ENCODE measurements around the gene ANKRD45. TPM values are rescaled to one million over a fixed set of nuclear protein-coding genes. Genes with fewer than 3 reads are reported as not detected.
"Not testable (repeated sequence)": the region's sequence is repeated elsewhere in the genome, so short reads cannot be mapped to it uniquely, and the experiment has no call there.

The ANKRD45 gene
- total and polyA plus RNA-seq, 2 donors, result 0.33 to 0.71 TPM

GRCh38 chr1:173701299-173701698 lies 31.6 kb upstream of the ANKRD45 start:
- DNase-seq (ENCODE audit: low read depth in 6 of 9, low spot score in 9 of 9); H3K4me1 ChIP-seq (ENCODE audit: control insufficient read depth in 2 of 2, insufficient read depth in 2 of 2, low read length in 2 of 2); H3K4me3 ChIP-seq (ENCODE audit: low read length in 2 of 2); H3K27ac ChIP-seq (ENCODE audit: low read depth in 1 of 2, low read length in 1 of 2); H3K27me3 ChIP-seq (ENCODE audit: control insufficient read depth in 2 of 2, insufficient read depth in 1 of 2, low read length in 1 of 2); H3K36me3 ChIP-seq (ENCODE audit: control insufficient read depth in 2 of 2, insufficient read depth in 2 of 2, low read length in 1 of 2); H3K9me3 ChIP-seq (ENCODE audit: control insufficient read depth in 2 of 2, insufficient read depth in 1 of 2, low read length in 1 of 2): not testable (repeated sequence)
- WGBS, result 98% methylated on average over 6 of the region's 6 CpGs

- no peaks in the 10 kb centered on the region for H3K27me3 ChIP-seq (ENCODE audit: control insufficient read depth in 2 of 2, insufficient read depth in 1 of 2, low read length in 1 of 2)
Observed at GRCh38 chr1:173693238-173693637, 23.6 kb upstream of the ANKRD45 start.

GRCh38 chr1:173688300-173688699 lies 18.6 kb upstream of the ANKRD45 start:
- H3K9me3 ChIP-seq (ENCODE audit: control insufficient read depth in 2 of 2, insufficient read depth in 1 of 2, low read length in 1 of 2), result no peaks in the 10 kb centered on the region
- 100% methylated on average over 2 of the region's 2 CpGs for WGBS
- no peaks in the 10 kb centered on the region for H3K4me1 ChIP-seq (ENCODE audit: control insufficient read depth in 2 of 2, insufficient read depth in 2 of 2, low read length in 2 of 2)
- no peak overlapping the region for H3K4me3 ChIP-seq (ENCODE audit: low read length in 2 of 2)
- no peaks in the 10 kb centered on the region for H3K36me3 ChIP-seq (ENCODE audit: control insufficient read depth in 2 of 2, insufficient read depth in 2 of 2, low read length in 1 of 2)
- no peak overlapping the region for H3K27ac ChIP-seq (ENCODE audit: low read depth in 1 of 2, low read length in 1 of 2)
- H3K27me3 ChIP-seq (ENCODE audit: control insufficient read depth in 2 of 2, insufficient read depth in 1 of 2, low read length in 1 of 2), result no peaks in the 10 kb centered on the region
- no peak for DNase-seq (ENCODE audit: low read depth in 6 of 9, low spot score in 9 of 9)

More at GRCh38 chr1:173693238-173693637, 23.6 kb upstream of the ANKRD45 start:
- Histone ChIP-seq H3K4me1 (ENCODE audit: control insufficient read depth in 2 of 2, insufficient read depth in 2 of 2, low read length in 2 of 2) (no peaks in the 10 kb centered on the region), H3K36me3 (ENCODE audit: control insufficient read depth in 2 of 2, insufficient read depth in 2 of 2, low read length in 1 of 2) (no peaks in the 10 kb centered on the region), H3K9me3 (ENCODE audit: control insufficient read depth in 2 of 2, insufficient read depth in 1 of 2, low read length in 1 of 2) (no peaks in the 10 kb centered on the region), H3K4me3 (ENCODE audit: low read length in 2 of 2) (no peak overlapping the region), H3K27ac (ENCODE audit: low read depth in 1 of 2, low read length in 1 of 2) (no peak overlapping the region)
- DNase-seq (ENCODE audit: low read depth in 6 of 9, low spot score in 9 of 9), result no peak

- not testable (repeated sequence) for H3K9me3 ChIP-seq (ENCODE audit: control insufficient read depth in 2 of 2, insufficient read depth in 1 of 2, low read length in 1 of 2); H3K27me3 ChIP-seq (ENCODE audit: control insufficient read depth in 2 of 2, insufficient read depth in 1 of 2, low read length in 1 of 2); H3K36me3 ChIP-seq (ENCODE audit: control insufficient read depth in 2 of 2, insufficient read depth in 2 of 2, low read length in 1 of 2); H3K4me1 ChIP-seq (ENCODE audit: control insufficient read depth in 2 of 2, insufficient read depth in 2 of 2, low read length in 2 of 2); DNase-seq (ENCODE audit: low read depth in 6 of 9, low spot score in 9 of 9); H3K4me3 ChIP-seq (ENCODE audit: low read length in 2 of 2); H3K27ac ChIP-seq (ENCODE audit: low read depth in 1 of 2, low read length in 1 of 2)
- 95% methylated on average over 3 of the region's 3 CpGs for WGBS
Observed at GRCh38 chr1:173685121-173685520, 15.5 kb upstream of the ANKRD45 start.

GRCh38 chr1:173683838-173684237 lies 14.2 kb upstream of the ANKRD45 start:
- H3K4me1 ChIP-seq (ENCODE audit: control insufficient read depth in 2 of 2, insufficient read depth in 2 of 2, low read length in 2 of 2); H3K36me3 ChIP-seq (ENCODE audit: control insufficient read depth in 2 of 2, insufficient read depth in 2 of 2, low read length in 1 of 2); H3K27ac ChIP-seq (ENCODE audit: low read depth in 1 of 2, low read length in 1 of 2); H3K9me3 ChIP-seq (ENCODE audit: control insufficient read depth in 2 of 2, insufficient read depth in 1 of 2, low read length in 1 of 2); H3K4me3 ChIP-seq (ENCODE audit: low read length in 2 of 2); H3K27me3 ChIP-seq (ENCODE audit: control insufficient read depth in 2 of 2, insufficient read depth in 1 of 2, low read length in 1 of 2); DNase-seq (ENCODE audit: low read depth in 6 of 9, low spot score in 9 of 9): not testable (repeated sequence)
- 96% methylated on average over 4 of the region's 4 CpGs for WGBS

GRCh38 chr1:173682184-173682583 lies 12.5 kb upstream of the ANKRD45 start:
- Histone ChIP-seq H3K36me3 (ENCODE audit: control insufficient read depth in 2 of 2, insufficient read depth in 2 of 2, low read length in 1 of 2) (no peaks in the 10 kb centered on the region), H3K9me3 (ENCODE audit: control insufficient read depth in 2 of 2, insufficient read depth in 1 of 2, low read length in 1 of 2) (no peaks in the 10 kb centered on the region), H3K27me3 (ENCODE audit: control insufficient read depth in 2 of 2, insufficient read depth in 1 of 2, low read length in 1 of 2) (no peaks in the 10 kb centered on the region), H3K4me1 (ENCODE audit: control insufficient read depth in 2 of 2, insufficient read depth in 2 of 2, low read length in 2 of 2) (no peaks in the 10 kb centered on the region), H3K4me3 (ENCODE audit: low read length in 2 of 2) (no peak overlapping the region), H3K27ac (ENCODE audit: low read depth in 1 of 2, low read length in 1 of 2) (no peak overlapping the region)
- DNase-seq (ENCODE audit: low read depth in 6 of 9, low spot score in 9 of 9), result no peak

- H3K27me3 ChIP-seq (ENCODE audit: control insufficient read depth in 2 of 2, insufficient read depth in 1 of 2, low read length in 1 of 2); H3K36me3 ChIP-seq (ENCODE audit: control insufficient read depth in 2 of 2, insufficient read depth in 2 of 2, low read length in 1 of 2); H3K9me3 ChIP-seq (ENCODE audit: control insufficient read depth in 2 of 2, insufficient read depth in 1 of 2, low read length in 1 of 2); H3K27ac ChIP-seq (ENCODE audit: low read depth in 1 of 2, low read length in 1 of 2); H3K4me1 ChIP-seq (ENCODE audit: control insufficient read depth in 2 of 2, insufficient read depth in 2 of 2, low read length in 2 of 2); H3K4me3 ChIP-seq (ENCODE audit: low read length in 2 of 2); DNase-seq (ENCODE audit: low read depth in 6 of 9, low spot score in 9 of 9): not testable (repeated sequence)
- 94% methylated on average over 5 of the region's 5 CpGs for WGBS
Observed at GRCh38 chr1:173680152-173680551, 10.5 kb upstream of the ANKRD45 start.

- H3K9me3 ChIP-seq (ENCODE audit: control insufficient read depth in 2 of 2, insufficient read depth in 1 of 2, low read length in 1 of 2); H3K27ac ChIP-seq (ENCODE audit: low read depth in 1 of 2, low read length in 1 of 2); H3K4me3 ChIP-seq (ENCODE audit: low read length in 2 of 2); H3K4me1 ChIP-seq (ENCODE audit: control insufficient read depth in 2 of 2, insufficient read depth in 2 of 2, low read length in 2 of 2); H3K36me3 ChIP-seq (ENCODE audit: control insufficient read depth in 2 of 2, insufficient read depth in 2 of 2, low read length in 1 of 2); DNase-seq (ENCODE audit: low read depth in 6 of 9, low spot score in 9 of 9); H3K27me3 ChIP-seq (ENCODE audit: control insufficient read depth in 2 of 2, insufficient read depth in 1 of 2, low read length in 1 of 2): not testable (repeated sequence)
- 83% methylated on average over 2 of the region's 2 CpGs for WGBS
Observed at GRCh38 chr1:173674496-173674895, 4.8 kb upstream of the ANKRD45 start.

GRCh38 chr1:173666646-173667045 lies 3.0 kb downstream of the ANKRD45 start:
- WGBS, result 95% methylated on average over 3 of the region's 3 CpGs
- no peak for DNase-seq (ENCODE audit: low read depth in 6 of 9, low spot score in 9 of 9)
- Histone ChIP-seq H3K27me3 (ENCODE audit: control insufficient read depth in 2 of 2, insufficient read depth in 1 of 2, low read length in 1 of 2) (peaks cover 0 to 13% of the 10 kb centered on the region in 2 donors), H3K4me3 (ENCODE audit: low read length in 2 of 2) (no peak overlapping the region), H3K9me3 (ENCODE audit: control insufficient read depth in 2 of 2, insufficient read depth in 1 of 2, low read length in 1 of 2) (no peaks in the 10 kb centered on the region), H3K27ac (ENCODE audit: low read depth in 1 of 2, low read length in 1 of 2) (no peak overlapping the region), H3K36me3 (ENCODE audit: control insufficient read depth in 2 of 2, insufficient read depth in 2 of 2, low read length in 1 of 2) (no peaks in the 10 kb centered on the region), H3K4me1 (ENCODE audit: control insufficient read depth in 2 of 2, insufficient read depth in 2 of 2, low read length in 2 of 2) (peaks cover 0 to 8% of the 10 kb centered on the region in 2 donors)

GRCh38 chr1:173663159-173663558 lies 6.5 kb downstream of the ANKRD45 start:
- H3K4me3 ChIP-seq (ENCODE audit: low read length in 2 of 2), result no peak overlapping the region
- H3K36me3 ChIP-seq (ENCODE audit: control insufficient read depth in 2 of 2, insufficient read depth in 2 of 2, low read length in 1 of 2), result no peaks in the 10 kb centered on the region
- no peak overlapping the region for H3K27ac ChIP-seq (ENCODE audit: low read depth in 1 of 2, low read length in 1 of 2)
- H3K9me3 ChIP-seq (ENCODE audit: control insufficient read depth in 2 of 2, insufficient read depth in 1 of 2, low read length in 1 of 2), result no peaks in the 10 kb centered on the region
- no peaks in the 10 kb centered on the region for H3K4me1 ChIP-seq (ENCODE audit: control insufficient read depth in 2 of 2, insufficient read depth in 2 of 2, low read length in 2 of 2)
- peaks cover 0 to 1% of the 10 kb centered on the region in 2 donors for H3K27me3 ChIP-seq (ENCODE audit: control insufficient read depth in 2 of 2, insufficient read depth in 1 of 2, low read length in 1 of 2)
- DNase-seq (ENCODE audit: low read depth in 6 of 9, low spot score in 9 of 9), result no peak
- 58% methylated on average over 3 of the region's 3 CpGs for WGBS

All from thymus (tissue), 11 donors.